Stimulated activated CD8-positive, alpha-beta memory T cell treated with anti-CD3 and anti-CD28 coated beads, Interleukin-7, amount 100 ng/mL, for 48 hours (primary cell): ENCODE data around the gene NINJ1.
A peak's percentile ranks its signal among the peaks of the same experiment; 100 is the strongest.

ENCODE experiments used
- DNase-seq, 2 donors: peaks; one replicate each; pipeline ENCODE4 v3.0.0-alpha.2; 2020; ENCODE audit warnings: low read depth in 1 of 2; ENCODE audit errors: extremely low read depth in 1 of 2

The NINJ1 gene

DNA sequence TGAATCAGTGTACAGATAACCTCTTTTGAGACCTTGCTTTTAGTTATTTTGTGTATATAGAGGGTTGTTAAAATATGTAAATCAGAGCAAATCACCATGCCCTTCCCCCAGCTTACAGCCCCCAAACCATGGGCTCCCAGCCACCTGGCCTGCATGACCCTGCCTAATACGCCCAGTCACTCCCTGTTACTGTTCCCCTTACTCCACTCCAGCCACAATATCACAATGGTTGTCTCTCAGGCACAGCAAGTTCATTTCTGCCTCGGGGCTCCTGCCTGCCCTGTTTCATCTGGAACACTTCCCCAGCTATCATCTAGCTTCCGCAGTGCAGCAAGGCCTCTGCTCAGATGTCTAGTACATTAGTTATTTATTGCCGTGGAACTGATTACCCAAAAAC lies 43.0 kb downstream of the NINJ1 start:
- DNase-seq: no peak

DNA sequence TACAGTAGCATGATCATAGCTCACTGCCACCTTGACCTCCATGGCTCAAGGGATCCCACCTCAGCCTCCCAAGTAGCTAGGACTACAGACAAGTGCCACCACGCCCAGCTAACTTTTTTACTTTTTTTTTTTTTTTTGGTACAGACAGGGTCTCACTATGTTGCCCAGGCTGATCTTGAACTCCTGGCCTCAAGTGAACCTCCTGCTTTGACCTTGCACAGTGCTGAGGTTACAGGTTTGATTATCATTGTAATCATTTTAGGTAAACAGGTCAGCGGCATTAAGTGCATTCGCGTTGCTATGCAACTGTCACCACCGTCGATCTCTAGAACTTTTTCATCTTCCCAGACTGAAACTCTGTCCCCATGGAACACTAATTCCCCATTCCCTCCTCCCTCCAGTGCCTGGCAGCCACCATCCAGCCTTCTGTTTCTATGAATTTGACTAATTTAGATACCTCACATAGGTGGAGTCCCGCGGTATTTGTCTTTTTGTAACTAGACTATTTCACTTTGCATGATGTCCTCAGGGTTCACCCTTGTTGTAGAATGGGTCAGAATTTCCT lies 43.9 kb downstream of the NINJ1 start:
- DNase-seq: no peak

DNA sequence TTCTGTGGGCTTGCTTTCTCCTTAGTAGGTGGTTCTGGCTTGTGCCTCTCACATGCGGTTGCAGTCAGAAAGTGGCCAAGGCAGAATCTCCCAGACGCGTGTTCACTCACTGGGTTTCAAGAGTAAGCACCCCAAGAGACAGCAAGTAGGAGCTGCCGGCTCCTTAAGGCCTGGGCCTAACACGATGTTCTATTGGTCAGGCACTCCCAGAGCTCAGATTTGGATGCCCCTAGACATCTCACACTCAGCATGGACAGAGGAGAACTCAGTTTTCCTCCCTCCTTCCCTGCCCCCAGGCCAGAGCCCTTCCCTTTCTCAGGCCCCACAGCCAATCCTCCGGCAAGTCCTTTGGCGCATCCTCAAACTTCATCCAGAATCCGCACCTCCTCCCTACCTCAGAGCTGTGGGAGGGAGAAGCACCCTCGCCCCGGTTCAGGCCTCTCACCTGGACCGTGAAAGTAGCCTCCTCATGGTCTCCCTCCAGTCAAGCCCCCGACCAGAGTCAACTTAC lies 44.5 kb downstream of the NINJ1 start:
- DNase-seq: no peak

DNA sequence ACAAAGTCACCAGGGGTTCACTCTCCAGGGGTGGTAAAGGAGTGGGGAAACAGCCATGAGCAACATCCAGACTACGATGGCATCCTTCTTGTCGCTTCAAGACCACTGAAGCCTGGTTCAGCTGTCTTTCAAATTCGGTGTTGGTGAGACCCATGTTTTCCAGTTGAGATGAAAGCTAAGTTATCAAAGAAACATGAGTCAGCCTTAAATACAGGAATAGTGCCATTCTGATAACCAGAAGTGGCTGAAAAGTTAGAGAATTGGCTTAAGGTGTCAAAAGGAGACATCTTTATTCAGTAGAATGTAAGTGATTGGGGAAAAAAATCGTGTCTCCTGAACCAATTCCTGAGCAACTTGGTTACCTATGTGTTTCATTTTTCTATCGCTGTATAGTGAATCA lies 45.0 kb downstream of the NINJ1 start:
- no peak for DNase-seq

DNA sequence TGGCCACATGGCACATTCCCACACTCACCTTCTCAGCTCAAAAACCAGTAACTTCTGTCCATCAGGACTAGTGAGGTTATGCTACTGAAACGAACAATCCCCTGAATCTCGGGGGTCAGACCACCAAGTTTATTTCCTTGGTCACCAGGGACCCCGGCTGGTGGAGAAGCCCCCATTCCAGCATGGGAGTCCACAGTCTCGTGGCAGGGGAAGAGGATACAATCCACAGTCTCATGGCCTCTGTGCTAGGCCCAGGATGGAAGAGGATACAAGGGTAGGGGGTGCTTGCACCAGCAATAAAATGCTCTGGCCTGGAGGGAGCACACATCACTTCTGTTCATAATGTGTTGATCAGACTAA lies 45.4 kb downstream of the NINJ1 start:
- no peak for DNase-seq

DNA sequence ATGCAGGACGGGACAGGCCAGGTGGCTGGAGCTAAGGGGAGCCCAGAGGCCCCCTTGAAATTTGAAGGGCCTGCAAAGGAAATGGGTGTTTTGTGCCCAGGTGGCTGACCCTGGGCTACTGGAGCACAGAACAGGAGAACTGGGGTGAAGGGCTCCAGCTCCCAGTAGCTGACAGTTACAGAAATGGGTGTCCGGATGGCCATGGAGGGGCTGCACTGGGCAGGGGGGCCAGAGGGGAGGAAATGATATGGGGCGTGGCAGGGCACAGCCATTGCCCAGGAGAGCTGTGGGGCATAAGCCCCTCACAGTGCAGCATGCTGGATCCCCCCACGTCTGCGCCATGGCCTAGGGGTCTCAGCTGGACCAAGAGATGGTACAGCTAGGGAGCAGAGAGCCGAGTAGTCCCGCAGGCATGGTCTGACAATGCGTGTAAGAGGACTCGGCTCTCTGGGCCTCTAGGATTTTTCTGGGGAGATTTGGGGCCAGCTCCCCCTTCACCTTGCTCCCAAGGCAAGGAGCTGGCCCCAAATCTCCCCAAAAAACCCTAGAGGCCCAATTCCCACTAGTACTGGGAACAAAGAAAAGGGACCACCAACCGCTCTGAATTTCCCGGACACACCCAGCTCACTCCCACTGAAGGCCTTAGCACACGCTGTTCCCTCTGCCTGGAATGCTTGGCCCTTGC lies 45.9 kb downstream of the NINJ1 start:
- DNase-seq: no peak

DNA sequence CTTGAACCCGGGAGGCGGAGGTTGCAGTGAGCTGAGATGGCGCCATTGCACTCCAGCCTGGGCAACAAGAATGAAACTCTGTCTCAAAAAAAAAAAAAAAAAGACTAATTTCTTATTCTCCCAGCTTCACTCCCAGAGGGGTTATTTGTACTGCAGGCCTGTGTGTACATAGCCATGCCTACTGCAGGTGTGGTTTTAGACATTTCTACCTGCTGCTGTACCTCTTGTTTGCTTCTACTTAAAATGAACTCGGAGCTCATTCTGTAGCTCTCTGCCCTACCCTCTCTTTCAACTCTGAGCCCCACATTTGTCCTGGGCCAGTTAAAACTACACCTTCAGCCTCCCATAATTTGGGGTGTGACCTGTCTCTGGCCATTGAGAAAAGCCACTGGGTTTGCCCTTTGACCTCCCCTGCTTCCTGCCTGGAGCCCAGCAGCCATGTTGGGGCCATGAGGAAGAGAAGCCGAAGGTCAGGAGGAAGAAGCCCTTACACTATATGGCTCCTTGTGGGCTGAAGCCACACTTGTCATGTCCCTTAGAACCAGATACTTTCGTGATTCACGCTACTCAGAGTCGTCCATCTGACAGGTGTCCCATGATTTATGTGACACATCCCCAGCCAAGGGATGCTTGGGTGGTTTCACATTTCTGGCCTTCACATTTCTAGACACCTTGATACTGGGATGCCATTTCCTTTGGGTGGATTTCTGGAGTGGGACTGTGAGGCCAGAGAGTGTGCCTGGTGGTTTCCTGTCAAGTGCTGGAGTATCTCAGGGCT lies 47.4 kb downstream of the NINJ1 start:
- DNase-seq: no peak

DNA sequence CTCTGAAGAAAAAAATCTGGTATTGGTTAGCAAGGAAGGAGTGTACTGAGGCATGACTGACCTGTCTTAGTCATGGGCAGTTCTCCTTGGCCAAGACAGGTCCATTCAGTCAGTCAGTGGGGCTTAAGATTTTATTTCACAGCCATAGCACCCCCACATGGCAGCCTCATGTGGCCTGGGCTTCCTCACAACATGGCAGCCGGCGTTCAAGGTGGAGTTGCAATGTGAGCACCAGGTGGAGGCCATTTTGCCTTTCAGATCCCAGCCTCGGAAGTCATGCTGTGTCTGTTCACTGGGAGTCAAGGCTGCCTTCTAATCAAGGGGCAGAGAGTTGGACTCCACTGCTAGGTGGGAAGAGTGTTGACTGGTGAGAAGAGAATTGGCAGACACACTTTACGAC lies 48.4 kb downstream of the NINJ1 start:
- no peak for DNase-seq

DNA sequence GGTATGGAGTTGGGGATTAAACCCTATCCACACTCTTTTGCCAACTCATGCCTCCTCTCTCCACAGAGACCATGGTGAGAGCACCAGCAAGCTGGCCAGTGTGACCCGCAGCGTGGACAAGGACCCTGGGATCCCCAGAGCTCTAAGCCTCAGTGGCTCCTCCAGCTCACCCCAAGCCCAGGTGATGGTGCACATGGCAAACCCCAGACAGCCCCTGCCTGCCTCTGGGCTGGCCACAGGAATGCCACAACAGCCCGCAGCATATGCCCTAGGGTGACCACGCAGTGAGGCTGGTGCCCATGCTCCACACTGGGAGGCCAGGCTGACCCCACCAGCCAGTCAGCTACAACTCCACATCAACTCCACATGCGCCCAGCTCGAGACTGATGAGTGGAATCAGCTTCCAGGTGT lies 49.6 kb downstream of the NINJ1 start:
- no peak for DNase-seq

DNA sequence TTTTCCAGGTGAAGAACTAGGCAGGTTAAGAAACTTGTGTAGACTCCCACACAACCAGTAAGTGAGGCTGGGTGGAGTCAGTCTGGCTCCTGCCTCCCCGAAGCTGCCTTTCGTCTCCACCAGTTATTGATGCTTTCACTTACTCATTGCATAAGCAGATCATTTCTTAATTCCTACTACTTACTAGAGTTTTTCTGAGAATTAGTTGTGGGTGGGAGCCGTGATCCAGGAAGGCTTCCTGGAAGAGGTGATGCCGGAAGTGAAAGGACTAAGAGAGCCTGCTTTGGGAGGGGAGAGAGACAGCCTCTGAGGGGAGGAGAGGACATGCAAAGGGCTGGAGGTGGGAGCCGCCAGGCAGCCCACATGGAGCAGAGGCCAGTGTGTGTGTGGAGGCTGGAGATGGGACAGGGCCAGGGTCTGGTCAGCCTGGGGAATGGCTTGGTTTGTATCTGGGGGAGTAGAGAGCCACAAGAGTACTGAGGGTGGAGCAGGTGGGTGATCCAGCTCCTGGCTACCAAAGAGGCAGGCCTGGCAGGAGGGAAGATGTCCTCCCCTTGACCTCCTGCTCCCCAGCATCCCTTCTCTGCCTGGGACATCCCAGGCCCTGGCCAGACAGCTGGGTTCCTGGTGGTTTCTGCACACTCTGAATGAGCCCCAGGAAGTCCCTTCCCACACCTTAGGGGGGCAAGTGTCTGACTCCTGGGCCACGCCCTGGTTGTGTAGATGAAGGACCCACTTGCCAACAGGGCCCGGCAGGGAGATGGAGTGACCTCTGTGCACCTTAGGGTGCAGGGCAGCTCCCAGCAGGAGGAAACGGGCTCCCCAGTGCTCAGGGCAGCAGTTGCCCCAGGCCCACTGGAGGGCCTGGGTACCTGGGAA lies 50.2 kb downstream of the NINJ1 start:
- DNase-seq: peak in 1 of 2 donors; percentile 38

DNA sequence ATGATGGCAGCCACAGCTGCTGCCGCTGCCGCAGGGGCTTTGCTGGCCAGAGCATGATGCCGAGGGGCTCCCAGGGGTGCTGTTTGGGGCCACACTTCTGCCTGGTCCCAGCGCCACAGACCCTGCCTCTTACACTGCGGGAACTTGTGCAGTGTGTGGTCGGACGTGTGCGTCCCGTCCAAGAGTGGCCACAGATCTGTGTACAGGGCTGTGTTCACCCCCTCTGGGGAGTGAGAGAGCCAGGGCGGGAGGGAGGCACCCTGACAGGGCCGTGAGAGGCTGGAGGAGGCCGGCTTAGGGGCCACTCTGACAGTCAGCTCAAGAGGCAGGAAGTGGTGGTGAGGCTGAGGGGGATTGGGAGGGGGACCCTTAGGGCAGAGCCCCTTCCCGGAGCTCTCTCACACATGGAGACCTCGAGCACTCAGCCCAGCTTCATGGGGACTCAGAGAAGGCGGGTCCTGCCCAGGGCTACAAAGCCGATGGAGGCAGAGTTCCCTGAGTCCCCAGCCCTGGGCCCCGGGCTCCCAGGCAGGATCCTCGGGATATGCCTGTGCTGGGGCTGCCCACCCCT lies 51.1 kb downstream of the NINJ1 start:
- DNase-seq: no peak

DNA sequence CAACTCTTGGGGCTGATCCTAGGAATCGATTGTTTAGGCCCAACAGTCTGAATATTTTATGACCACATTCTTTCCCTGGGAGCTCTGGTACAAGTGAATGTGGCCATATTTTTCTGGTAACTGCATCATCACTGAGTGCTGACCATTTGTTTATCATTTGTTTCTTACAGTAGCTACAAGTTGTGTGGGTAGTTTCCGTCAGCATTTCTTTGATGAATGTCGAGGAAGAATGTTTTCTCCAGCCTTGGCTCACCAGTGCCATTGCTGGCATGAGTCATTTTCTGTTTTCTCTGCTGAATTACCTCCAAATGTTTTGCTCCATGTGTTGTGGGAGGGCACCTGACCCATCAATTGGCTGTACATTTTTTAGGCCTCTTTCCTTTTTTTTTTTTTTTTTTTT lies 52.1 kb downstream of the NINJ1 start:
- no peak for DNase-seq

DNA sequence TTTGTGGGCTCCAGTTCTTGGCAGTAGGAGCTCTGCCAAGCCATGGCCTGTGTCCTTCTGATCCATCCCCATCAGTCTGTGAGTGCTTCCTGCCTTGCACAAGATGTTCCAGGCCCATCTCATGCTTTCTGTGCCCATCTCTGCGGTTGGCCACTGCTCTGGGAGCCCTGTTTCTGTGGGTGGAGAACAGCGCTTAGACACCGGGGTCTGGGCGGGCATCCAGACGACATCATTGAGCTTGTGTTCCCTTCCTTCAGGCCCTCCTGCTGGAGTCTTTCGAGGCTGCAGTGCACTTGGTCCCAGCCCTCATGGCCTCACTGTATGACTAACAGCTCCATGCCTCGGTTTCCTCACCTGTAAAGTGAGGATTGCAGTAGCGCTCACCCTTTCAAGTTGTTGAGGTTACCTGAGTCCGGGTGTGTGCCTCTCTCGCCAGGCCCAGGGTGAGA lies 52.9 kb downstream of the NINJ1 start:
- DNase-seq: no peak

DNA sequence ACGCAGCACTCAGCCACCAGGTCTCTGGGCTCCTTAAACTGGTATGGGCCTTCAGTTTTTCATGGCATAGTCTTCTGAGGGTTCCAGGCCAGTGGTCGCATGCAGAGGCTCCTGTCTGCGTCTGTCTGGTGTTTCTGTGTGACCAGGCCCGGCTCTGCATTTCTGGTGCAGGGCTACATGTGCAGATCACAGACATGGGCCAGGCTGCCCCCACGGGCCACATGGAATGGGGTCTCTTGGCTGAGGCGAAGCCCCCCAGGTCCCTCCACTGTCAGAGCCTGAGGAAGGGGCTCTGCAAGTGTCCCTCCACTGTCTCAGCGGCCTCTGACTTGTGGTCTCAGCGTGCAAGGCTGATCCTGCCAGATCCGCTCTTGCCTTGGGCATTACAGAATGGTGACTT lies 53.6 kb downstream of the NINJ1 start:
- DNase-seq: no peak

DNA sequence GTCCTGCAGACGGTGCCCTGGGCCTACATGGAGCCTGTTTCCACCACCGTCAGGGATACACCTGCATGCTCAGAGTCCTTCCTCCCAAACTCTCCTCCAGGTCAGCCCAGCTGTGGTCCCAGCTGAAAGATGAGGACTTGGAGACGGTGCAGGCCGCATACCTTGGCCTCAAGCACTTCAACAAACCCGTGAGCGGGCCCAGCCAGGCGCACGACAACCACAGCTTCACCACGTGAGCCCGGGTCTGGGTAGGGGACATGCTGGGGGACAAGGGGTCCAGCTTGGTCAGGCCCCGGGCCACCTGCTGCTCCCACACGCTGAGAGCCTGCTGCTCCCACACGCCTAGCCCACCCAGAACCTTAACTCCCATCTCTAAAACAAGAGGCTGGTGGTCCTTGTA lies 54.7 kb downstream of the NINJ1 start:
- no peak for DNase-seq

DNA sequence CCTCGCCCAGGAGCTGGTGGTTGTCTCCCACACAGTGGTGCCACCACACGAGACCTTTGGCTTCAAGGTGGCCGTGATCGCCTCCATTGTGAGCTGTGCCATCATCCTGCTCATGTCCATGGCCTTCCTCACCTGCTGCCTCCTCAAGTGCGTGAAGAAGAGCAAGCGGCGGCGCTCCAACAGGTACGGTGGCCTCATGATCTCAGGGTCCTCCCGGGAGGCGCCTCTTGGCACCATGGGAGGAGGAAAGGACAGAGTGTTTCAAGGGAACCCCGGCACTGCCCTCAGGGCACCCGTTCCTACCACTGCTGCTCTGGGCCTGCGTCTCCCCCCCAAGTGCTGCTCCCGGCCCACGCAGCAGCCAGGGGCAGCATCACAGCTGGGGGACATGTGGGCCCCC lies 56.2 kb downstream of the NINJ1 start:
- DNase-seq: no peak

DNA sequence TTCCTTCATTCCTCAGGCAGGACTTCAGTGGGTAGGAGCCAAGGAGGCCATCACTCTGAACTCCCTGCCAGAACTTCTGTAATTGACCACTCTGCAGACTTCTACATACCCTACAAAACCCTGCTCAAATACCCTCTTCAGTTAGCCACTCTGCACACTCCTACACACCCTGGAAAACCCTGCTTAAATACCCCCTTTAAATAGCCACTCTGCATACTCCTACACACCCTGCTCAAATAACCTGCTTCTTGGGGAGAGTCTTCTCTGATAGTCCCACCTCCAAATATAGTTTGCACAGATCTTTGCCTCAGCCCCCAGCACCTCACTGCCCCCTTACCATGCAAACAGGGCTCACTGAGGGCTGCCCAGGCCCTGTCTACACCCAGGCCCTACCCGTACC lies 56.7 kb downstream of the NINJ1 start:
- DNase-seq: no peak

DNA sequence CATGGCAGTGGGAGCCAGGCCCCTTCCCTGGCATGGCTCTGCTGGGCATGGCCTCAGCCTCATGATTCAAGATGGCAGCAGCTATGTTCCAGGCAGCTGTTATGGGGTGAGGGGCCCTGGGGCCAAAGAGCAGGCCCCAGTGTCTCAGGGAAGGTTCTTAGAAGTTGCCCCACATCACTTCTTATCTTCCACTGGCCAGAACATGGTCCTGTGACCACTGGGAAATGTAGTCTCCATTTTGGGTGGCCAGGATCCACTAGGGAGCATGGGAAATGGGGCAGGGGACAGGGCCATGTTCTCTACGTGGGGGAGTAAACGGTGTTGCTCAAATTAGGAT lies 57.3 kb downstream of the NINJ1 start:
- no peak for DNase-seq

DNA sequence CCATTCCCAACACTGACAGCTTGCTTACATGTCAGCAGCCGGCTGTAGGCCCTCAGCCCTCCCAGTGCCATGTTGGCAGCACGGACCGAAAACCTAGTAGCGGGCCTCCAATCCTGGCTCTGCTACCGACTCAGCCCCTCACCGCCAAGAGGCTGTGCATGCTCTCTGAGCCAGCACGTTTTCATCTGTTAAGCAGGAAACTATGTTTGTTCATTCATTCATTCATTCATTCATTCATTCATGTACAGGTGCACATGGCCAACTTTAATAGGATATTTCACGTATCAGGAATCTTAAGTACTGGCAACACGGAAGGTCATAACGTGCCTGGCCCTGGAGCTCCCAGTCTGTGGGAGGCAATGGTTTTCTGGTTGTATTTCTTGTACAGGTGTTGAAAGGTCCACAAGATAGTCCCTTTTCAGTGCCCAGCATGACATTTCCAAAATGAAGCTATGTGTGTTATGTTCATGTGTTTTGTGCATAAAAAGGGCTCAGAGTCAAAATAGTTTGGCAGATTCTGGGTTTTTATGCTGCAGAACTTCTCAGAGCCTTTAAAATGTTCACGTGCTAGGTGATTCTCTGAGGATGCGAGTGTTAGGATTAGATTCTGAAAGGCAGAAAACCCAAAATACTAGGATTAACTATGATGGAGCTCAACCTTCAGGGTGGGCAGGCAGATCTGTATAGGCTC lies 57.8 kb downstream of the NINJ1 start:
- DNase-seq: no peak

DNA sequence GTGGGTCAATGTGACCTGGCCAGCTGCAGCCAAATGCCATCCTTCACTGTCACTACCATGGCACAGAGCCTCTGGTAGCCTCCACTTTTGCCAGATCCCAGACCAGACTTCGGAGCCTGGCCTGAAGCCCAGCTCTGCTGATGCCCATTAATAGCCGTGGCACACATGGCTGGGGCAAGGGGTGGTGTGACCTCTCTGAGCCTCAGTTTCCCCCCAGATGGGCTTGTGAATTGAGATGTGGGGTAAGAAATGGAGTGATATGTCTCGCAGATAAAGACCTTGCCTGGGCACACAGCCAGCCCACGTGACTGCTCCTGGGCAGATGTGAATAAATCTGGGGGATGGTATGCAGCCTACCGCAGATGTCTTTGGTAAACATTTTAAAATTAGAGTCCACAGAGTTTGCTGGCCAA lies 61.7 kb downstream of the NINJ1 start:
- no peak for DNase-seq
